HepG2 (cell line): ENCODE data around the gene ZFP62. TPM values are rescaled to one million over a fixed set of nuclear protein-coding genes. Genes with fewer than 3 reads are reported as not detected.
A peak's percentile ranks its signal among the peaks of the same experiment; 100 is the strongest.

Experiments
- CCDC6 ChIP-seq: sonication (generic); formaldehyde crosslinking; IDR thresholded peaks from 2 replicates; pipeline ENCODE4 v1.8.1; 2022; ENCODE audit warnings: mild to moderate bottlenecking, missing genetic modification reagents, moderate library complexity
- DMAP1 ChIP-seq: IDR thresholded peaks from 2 replicates; pipeline ENCODE4 v1.6.1; 2016
- ETV5 ChIP-seq: IDR thresholded peaks from 2 replicates; pipeline ENCODE4 v1.6.1; 2018; ENCODE audit warnings: missing biosample characterization, missing genetic modification reagents, inconsistent platforms, borderline replicate concordance
- GLMP ChIP-seq: sonication (generic); formaldehyde crosslinking; IDR thresholded peaks from 2 replicates; pipeline ENCODE4 v1.9.0; 2021; ENCODE audit warnings: missing genetic modification reagents, mild to moderate bottlenecking, borderline replicate concordance
- HMG20A ChIP-seq: IDR thresholded peaks from 2 replicates; pipeline ENCODE4 v1.6.1; 2016; ENCODE audit warnings: borderline replicate concordance
- HNRNPUL1 ChIP-seq: fragments of 200-400 bp; formaldehyde crosslinking; IDR thresholded peaks from 2 replicates; pipeline ENCODE4 v1.6.1; 2017; ENCODE audit warnings: low read depth, mild to moderate bottlenecking, low read length, moderate library complexity
- IKZF1 ChIP-seq: fragments of 450-650 bp; IDR thresholded peaks from 2 replicates; pipeline ENCODE4 v1.7.1; 2016
- KMT2B ChIP-seq: IDR thresholded peaks from 2 replicates; pipeline ENCODE4 v1.6.1; 2016; ENCODE audit warnings: missing genetic modification reagents, missing compliant biosample characterization
- MAFF ChIP-seq: IDR thresholded peaks from 2 replicates; pipeline ENCODE4 v1.6.1; 2011; ENCODE audit warnings: low read depth, low read length, improper control_type of control experiment
- MED13 ChIP-seq: sonication (generic); formaldehyde crosslinking; IDR thresholded peaks from 2 replicates; pipeline ENCODE4 v1.5.0; 2020; ENCODE audit warnings: missing genetic modification reagents
- NCOA5 ChIP-seq: sonication (generic); formaldehyde crosslinking; IDR thresholded peaks from 2 replicates; pipeline ENCODE4 v1.4.0; 2020; ENCODE audit warnings: missing genetic modification reagents
- NFRKB ChIP-seq: fragments of 450-650 bp; IDR thresholded peaks from 2 replicates; pipeline ENCODE4 v1.6.1; 2017
- PAF1 ChIP-seq: IDR thresholded peaks from 2 replicates; pipeline ENCODE4 v1.6.1; 2016; ENCODE audit warnings: missing genetic modification reagents, missing compliant biosample characterization
- REPIN1 ChIP-seq: sonication (generic); formaldehyde crosslinking; IDR thresholded peaks from 2 replicates; pipeline ENCODE4 v1.8.0; 2022; ENCODE audit warnings: missing genetic modification reagents, low read depth, mild to moderate bottlenecking, borderline replicate concordance
- SALL2 ChIP-seq: sonication (generic); formaldehyde crosslinking; IDR thresholded peaks from 2 replicates; pipeline ENCODE4 v1.8.1; 2023; ENCODE audit warnings: mild to moderate bottlenecking, missing genetic modification reagents, inconsistent platforms
- SSRP1 ChIP-seq: IDR thresholded peaks from 2 replicates; pipeline ENCODE4 v1.6.1; 2016; ENCODE audit warnings: control low read depth
- ZEB1 ChIP-seq: IDR thresholded peaks from 2 replicates; pipeline ENCODE4 v1.6.1; 2012; ENCODE audit warnings: mild to moderate bottlenecking, low read depth, inconsistent platforms; ENCODE audit not compliant: insufficient replicate concordance
- ZFP37 ChIP-seq: sonication (generic); formaldehyde crosslinking; IDR thresholded peaks from 2 replicates; pipeline ENCODE4 v1.4.0; 2020; ENCODE audit warnings: missing genetic modification reagents, borderline replicate concordance
- ZNF232 ChIP-seq: sonication (generic); formaldehyde crosslinking; IDR thresholded peaks from 2 replicates; pipeline ENCODE4 v1.4.0; 2020; ENCODE audit warnings: missing genetic modification reagents, borderline replicate concordance
- ZNF3 ChIP-seq: IDR thresholded peaks from 2 replicates; pipeline ENCODE4 v1.7.0; 2017; ENCODE audit warnings: inconsistent platforms
- ZNF629 ChIP-seq: sonication (generic); formaldehyde crosslinking; conservative IDR thresholded peaks from 2 replicates; pipeline ENCODE4 v1.5.0; 2020; ENCODE audit warnings: missing genetic modification reagents
- ZNF670 ChIP-seq: sonication (generic); formaldehyde crosslinking; IDR thresholded peaks from 2 replicates; pipeline ENCODE4 v1.8.0; 2022; ENCODE audit warnings: mild to moderate bottlenecking, missing genetic modification reagents, borderline replicate concordance
- ZNF75D ChIP-seq: sonication (generic); formaldehyde crosslinking; IDR thresholded peaks from 2 replicates; pipeline ENCODE4 v1.8.1; 2023; ENCODE audit warnings: missing genetic modification reagents, mild to moderate bottlenecking, borderline replicate concordance
- ZNF816 ChIP-seq: sonication (generic); formaldehyde crosslinking; IDR thresholded peaks from 2 replicates; pipeline ENCODE4 v1.8.0; 2022; ENCODE audit warnings: missing genetic modification reagents, mild to moderate bottlenecking, borderline replicate concordance
- polyA plus RNA-seq, 8 experiments: library from polyadenylated mRNA; depleted of rRNA in 3 of 8; stranded (reverse) in 7 of 8; unstranded in 1 of 8; fragments of >200 nt; fragmentation: Illumina TruSeq in 4 of 8; extraction: Trizol in 4 of 8; gene quantifications; 2 replicates each; pipeline versions ENCODE4 v1.2.1 to v1.2.3, GENCODE V29; 2011 to 2016; ENCODE audit warnings: low read depth in 4 of 8, missing spikeins in 1 of 8, mixed read lengths in 1 of 8; ENCODE audit not compliant: insufficient read depth in 1 of 8
- total RNA-seq, 5 experiments: library from RNA; depleted of rRNA; stranded (reverse); fragments of >200 nt; fragmentation: Illumina TruSeq; extraction: Trizol; gene quantifications; 2 replicates each; pipeline ENCODE4 v1.2.3, GENCODE V29; 2016; ENCODE audit warnings: low read depth in 1 of 5
- TF ChIP-seq, protein P1 (sequence below): sonication (generic); formaldehyde crosslinking; IDR thresholded peaks from 2 replicates; pipeline ENCODE4 v1.8.0; 2022; ENCODE audit warnings: mild to moderate bottlenecking, missing genetic modification reagents, moderate library complexity
- TF ChIP-seq, protein P2 (sequence below): IDR thresholded peaks from 2 replicates; pipeline ENCODE4 v1.4.0; 2020; ENCODE audit warnings: mild to moderate bottlenecking, missing genetic modification reagents

ZFP62 gene
- total and polyA plus RNA-seq, 2 of the 13 experiments (the other 11 are each of a cell fraction or from before 2014, with no cell fraction given) = 8.2 to 19.4 TPM

GRCh38 chr5:180860887-180861822 lies at the start of gene ZFP62 (continued):
- TF ChIP-seq ZNF670 (CRISPR knock-in tag) = no peak
- no peak for TF ChIP-seq MAFF
- 0 out of 2 replicates have a peak, but pooled peaks have one; percentile 37 for TF ChIP-seq ZNF75D
- TF ChIP-seq DMAP1 (CRISPR knock-in tag) = peak; percentile 79
- TF ChIP-seq HMG20A = no peak
- TF ChIP-seq GLMP (CRISPR knock-in tag) = no peak
- no peak for TF ChIP-seq ZNF816
- peak; percentile 31; the same call in 1 of the 2 replicates for TF ChIP-seq SALL2 (CRISPR knock-in tag)
- peak; percentile 71; the same call in 1 of the 2 replicates for TF ChIP-seq KMT2B (CRISPR knock-in tag)
- TF ChIP-seq NFRKB = no peak
- no peak for TF ChIP-seq MED13 (CRISPR knock-in tag)
- peak; percentile 82; the same call in 1 of the 2 replicates for TF ChIP-seq REPIN1 (CRISPR knock-in tag)
- TF ChIP-seq CCDC6 (CRISPR knock-in tag) = 0 out of 2 replicates have a peak, but pooled peaks have one; percentile 55
- TF ChIP-seq IKZF1 = no peak
- TF ChIP-seq HNRNPUL1 = no peak
- TF ChIP-seq NCOA5 (CRISPR knock-in tag) = no peak
- no peak for TF ChIP-seq ZNF3 (CRISPR knock-in tag)
- peak; percentile 44; the same call in 1 of the 2 replicates for TF ChIP-seq ETV5 (CRISPR knock-in tag)
- TF ChIP-seq ZNF232 (CRISPR knock-in tag) = 0 out of 2 replicates have a peak, but pooled peaks have one; percentile 69
- no peak for TF ChIP-seq PAF1 (CRISPR knock-in tag)
- TF ChIP-seq, protein P1, sequence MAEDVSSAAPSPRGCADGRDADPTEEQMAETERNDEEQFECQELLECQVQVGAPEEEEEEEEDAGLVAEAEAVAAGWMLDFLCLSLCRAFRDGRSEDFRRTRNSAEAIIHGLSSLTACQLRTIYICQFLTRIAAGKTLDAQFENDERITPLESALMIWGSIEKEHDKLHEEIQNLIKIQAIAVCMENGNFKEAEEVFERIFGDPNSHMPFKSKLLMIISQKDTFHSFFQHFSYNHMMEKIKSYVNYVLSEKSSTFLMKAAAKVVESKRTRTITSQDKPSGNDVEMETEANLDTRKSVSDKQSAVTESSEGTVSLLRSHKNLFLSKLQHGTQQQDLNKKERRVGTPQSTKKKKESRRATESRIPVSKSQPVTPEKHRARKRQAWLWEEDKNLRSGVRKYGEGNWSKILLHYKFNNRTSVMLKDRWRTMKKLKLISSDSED = 0 out of 2 replicates have a peak, but pooled peaks have one; percentile 57
- no peak; the same call in 1 of the 2 replicates for TF ChIP-seq ZNF629 (CRISPR knock-in tag)
- TF ChIP-seq ZFP37 = no peak
- peak; percentile 100 for TF ChIP-seq ZEB1
- TF ChIP-seq, protein P2, sequence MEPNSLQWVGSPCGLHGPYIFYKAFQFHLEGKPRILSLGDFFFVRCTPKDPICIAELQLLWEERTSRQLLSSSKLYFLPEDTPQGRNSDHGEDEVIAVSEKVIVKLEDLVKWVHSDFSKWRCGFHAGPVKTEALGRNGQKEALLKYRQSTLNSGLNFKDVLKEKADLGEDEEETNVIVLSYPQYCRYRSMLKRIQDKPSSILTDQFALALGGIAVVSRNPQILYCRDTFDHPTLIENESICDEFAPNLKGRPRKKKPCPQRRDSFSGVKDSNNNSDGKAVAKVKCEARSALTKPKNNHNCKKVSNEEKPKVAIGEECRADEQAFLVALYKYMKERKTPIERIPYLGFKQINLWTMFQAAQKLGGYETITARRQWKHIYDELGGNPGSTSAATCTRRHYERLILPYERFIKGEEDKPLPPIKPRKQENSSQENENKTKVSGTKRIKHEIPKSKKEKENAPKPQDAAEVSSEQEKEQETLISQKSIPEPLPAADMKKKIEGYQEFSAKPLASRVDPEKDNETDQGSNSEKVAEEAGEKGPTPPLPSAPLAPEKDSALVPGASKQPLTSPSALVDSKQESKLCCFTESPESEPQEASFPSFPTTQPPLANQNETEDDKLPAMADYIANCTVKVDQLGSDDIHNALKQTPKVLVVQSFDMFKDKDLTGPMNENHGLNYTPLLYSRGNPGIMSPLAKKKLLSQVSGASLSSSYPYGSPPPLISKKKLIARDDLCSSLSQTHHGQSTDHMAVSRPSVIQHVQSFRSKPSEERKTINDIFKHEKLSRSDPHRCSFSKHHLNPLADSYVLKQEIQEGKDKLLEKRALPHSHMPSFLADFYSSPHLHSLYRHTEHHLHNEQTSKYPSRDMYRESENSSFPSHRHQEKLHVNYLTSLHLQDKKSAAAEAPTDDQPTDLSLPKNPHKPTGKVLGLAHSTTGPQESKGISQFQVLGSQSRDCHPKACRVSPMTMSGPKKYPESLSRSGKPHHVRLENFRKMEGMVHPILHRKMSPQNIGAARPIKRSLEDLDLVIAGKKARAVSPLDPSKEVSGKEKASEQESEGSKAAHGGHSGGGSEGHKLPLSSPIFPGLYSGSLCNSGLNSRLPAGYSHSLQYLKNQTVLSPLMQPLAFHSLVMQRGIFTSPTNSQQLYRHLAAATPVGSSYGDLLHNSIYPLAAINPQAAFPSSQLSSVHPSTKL (CRISPR knock-in tag) = peak; percentile 22; the same call in 1 of the 2 replicates
- TF ChIP-seq SSRP1 (CRISPR knock-in tag) = no peak
